ENCODE results near the gene ZFYVE19.

DNA sequence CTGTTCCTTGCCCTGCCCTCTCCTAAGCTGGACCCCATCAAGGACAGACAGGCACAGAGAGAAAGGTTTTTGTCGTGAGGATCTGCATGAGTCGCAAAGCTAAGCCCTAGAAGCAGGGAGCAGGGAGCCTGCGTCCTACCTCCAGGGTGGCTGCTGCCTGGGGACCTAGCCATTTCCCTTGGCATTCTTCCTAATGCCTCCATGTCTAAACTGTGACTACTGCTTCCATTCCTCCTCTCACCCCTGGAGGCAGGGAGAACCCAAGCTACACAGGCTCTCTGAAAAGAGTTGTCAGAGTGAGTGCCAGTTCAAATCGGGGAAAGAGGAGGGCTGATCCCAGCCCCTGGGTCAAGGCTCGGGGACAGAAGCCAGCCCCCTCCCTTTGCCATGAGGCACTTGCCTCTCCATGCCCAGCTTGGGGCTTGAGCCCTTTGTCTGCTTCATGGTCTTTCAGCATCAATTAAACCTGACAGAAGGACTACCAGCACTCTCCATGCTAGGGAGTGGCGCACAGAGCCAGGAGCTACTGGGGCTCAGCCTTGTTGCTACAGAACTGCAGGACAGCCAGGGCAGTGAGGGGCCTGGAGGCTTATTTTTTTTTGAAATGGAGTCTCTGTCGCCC, 40.6 kb upstream of the ZFYVE19 start:
- TF ChIP-seq, protein P1, sequence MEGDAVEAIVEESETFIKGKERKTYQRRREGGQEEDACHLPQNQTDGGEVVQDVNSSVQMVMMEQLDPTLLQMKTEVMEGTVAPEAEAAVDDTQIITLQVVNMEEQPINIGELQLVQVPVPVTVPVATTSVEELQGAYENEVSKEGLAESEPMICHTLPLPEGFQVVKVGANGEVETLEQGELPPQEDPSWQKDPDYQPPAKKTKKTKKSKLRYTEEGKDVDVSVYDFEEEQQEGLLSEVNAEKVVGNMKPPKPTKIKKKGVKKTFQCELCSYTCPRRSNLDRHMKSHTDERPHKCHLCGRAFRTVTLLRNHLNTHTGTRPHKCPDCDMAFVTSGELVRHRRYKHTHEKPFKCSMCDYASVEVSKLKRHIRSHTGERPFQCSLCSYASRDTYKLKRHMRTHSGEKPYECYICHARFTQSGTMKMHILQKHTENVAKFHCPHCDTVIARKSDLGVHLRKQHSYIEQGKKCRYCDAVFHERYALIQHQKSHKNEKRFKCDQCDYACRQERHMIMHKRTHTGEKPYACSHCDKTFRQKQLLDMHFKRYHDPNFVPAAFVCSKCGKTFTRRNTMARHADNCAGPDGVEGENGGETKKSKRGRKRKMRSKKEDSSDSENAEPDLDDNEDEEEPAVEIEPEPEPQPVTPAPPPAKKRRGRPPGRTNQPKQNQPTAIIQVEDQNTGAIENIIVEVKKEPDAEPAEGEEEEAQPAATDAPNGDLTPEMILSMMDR (IDR thresholded peaks at IDR 0.05) = no peak
- no peak for TF ChIP-seq POLR2A (IDR thresholded peaks at IDR 0.05)
